ENCODE results near the gene TTLL12. TPM values are rescaled to one million over a fixed set of nuclear protein-coding genes. Genes with fewer than 3 reads are reported as not detected.

Gene TTLL12
- total RNA-seq, 1 donor from 2014 or later = 37.3 TPM

DNA sequence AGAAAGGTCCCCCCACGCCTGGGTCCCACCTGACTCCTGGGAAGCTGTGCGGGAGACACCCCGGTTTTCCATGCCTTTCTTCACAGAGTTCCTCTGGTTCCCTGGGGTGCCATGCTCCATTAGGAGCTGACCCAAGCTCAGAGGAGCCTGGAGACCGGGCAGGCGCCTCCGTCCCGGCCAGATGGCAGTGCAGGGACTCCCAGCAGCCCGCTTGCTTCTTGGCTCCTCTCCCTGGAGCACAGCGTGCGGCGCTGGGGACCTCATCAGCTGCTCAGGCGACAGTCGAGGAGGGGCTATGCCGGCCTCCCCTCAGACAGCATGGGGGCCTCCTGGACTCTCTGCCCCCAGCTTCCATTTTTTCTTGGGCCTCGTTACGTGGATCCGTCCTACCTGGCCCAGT lies 13.1 kb upstream of the TTLL12 start:
- no peak for DNase-seq (ENCODE audit: low read depth, low spot score)

DNA sequence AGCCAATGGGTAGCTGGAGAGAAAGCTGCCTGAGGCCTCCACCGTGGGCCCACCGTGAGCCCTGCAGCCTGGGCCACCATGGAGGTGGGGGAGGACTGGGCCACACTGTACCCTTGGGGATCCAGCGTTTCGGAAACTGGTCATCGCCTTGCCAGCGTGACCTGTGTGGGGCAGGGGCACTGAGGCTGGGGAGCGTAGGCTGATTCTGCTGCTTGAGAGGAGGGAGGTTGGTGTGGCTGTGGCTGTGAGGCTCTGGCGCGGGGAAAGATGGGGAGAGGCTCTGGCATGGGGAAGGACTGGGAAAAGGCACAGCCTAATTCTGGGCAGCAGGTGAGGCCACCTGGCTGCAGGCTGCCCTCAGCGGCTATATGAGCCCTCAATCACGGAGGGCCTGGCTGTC lies 12.6 kb upstream of the TTLL12 start:
- no peak for DNase-seq (ENCODE audit: low read depth, low spot score)

DNA sequence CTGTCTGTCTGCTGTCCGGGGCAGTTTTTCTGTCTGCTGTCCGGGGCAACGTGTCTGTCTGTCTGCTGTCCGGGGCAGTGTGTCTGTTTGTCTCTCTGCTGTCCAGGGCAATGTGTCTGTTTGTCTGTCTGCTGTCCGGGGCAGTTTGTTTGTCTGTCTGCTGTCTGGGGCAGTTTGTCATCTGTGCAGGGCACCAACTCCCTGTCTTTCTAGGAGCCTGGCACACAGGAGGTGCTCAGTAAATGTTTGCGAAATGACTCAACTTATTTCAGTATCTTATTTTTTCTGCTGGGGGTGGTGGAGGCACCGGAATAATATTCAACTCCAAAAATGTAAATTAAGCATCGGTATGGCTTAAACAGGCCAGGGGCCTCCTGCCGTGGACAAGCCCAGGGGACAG lies 12.0 kb upstream of the TTLL12 start:
- DNase-seq (ENCODE audit: low read depth, low spot score) = no peak

GRCh38 chr22:43198126-43198525 lies 11.2 kb upstream of the TTLL12 start:
- DNase-seq (ENCODE audit: low read depth, low spot score) = no peak

GRCh38 chr22:43197271-43197941 lies 10.5 kb upstream of the TTLL12 start:
- no peak for DNase-seq (ENCODE audit: low read depth, low spot score)

GRCh38 chr22:43191831-43192230 lies 4.9 kb upstream of the TTLL12 start:
- no peak for DNase-seq (ENCODE audit: low read depth, low spot score)

- no peak for DNase-seq (ENCODE audit: low read depth, low spot score)
These were observed 2.1 kb upstream of the TTLL12 start for GRCh38 chr22:43188829-43189545.

GRCh38 chr22:43187171-43188099 lies 501 bp upstream of the TTLL12 start:
- peak; percentile 45 for DNase-seq (ENCODE audit: low read depth, low spot score)

DNA sequence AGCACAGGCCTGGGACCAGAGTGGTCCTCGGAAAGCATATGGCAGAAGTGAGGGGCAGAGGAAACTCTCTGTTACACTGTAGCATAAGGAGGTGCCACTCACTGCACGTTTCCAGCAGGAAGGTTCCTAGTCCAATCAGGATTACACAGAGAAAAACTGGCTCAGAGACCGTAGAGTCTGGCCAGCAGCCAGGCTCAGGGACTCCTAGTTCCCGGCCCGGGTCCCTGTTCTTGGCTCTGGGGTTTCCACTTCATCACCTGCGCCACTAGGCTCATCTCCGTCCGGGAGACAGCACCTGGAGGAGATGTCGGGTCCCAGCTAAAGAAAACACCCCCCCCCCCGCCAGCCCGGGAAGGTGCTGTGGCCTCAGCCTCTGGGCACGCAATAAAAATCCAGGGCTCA lies 1.1 kb downstream of the TTLL12 start:
- no peak for DNase-seq (ENCODE audit: low read depth, low spot score)

- peak; percentile 39 for DNase-seq (ENCODE audit: low read depth, low spot score)
These were observed 3.2 kb downstream of the TTLL12 start for GRCh38 chr22:43183496-43184277.

DNA sequence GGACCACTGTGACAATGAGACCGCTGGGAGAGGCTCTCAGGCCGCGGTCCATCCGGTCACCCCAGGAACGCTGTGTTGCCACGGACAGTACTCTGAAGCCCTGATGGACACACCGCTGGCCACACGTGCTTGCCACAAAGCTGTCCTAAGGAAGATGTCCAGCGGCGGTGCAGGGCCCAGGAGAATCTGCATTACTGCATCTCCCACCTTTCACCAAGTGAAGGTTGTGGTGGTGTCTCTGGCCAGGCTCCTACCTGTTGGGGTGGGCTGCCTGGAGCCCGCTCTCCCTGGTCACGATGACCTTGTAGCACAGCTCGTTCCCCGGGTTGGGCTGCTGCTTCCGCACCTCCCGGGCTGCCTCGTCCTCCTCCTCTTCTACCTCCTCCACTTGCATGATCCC lies 4.2 kb downstream of the TTLL12 start:
- no peak for DNase-seq (ENCODE audit: low read depth, low spot score)

- no peak for DNase-seq (ENCODE audit: low read depth, low spot score)
These were observed 4.8 kb downstream of the TTLL12 start for GRCh38 chr22:43182118-43182517.

GRCh38 chr22:43181321-43182076 lies 5.4 kb downstream of the TTLL12 start:
- DNase-seq (ENCODE audit: low read depth, low spot score) = no peak

GRCh38 chr22:43180670-43181069 lies 6.3 kb downstream of the TTLL12 start:
- no peak for DNase-seq (ENCODE audit: low read depth, low spot score)

DNA sequence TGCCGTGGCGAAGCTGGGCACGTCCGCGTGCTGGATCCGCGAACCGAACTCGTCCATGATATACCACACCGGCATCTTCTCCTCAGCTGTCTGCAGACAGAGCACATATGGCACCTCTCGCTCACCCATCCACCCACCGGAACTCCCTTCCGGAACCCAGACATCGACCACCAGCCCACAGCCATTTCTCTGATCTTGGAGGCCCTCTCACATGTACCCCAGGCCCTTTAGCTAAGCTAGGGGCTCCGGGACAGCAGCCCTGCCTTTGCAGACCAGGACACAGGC lies 7.1 kb downstream of the TTLL12 start:
- DNase-seq (ENCODE audit: low read depth, low spot score) = no peak

DNA sequence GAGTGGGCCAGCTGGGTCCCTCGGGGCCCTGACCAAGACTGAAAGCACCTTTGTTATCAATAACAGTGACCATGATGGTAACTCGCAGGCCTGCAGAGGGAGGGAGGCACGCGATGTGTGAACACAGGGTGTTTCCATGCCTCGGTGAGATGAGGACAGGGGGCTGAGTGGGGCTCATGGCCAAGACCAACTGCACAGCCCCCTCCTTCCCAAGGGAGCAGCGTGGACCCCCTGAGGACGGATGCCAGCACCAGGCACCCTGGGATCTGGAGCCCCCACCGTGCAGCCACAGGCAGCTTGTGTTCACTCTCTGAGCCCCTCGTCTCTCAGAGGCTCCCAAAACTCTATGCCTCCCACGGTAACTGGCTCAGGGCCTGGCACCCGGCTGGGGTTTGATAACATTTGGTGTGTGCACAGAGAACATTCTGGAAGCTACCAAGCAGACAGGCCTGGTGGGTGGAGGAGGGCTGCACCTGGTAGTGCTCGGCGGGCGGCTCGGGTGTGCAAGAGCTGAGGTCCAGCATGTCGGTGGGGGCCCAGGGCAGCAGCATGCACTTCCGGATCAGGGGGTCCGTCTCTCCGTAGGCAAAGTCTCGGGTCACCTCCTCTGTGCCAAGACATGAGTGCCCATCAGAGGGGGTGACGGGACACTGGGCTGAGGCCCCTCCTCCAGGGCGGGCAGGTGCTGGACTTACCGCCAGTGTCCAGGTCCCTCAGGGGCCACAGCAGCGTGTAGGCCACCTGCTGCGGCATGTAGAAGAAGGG lies 7.6 kb downstream of the TTLL12 start:
- DNase-seq (ENCODE audit: low read depth, low spot score) = no peak

GRCh38 chr22:43177479-43177878 lies 9.5 kb downstream of the TTLL12 start:
- DNase-seq (ENCODE audit: low read depth, low spot score) = no peak

GRCh38 chr22:43176090-43176489 lies 10.8 kb downstream of the TTLL12 start:
- no peak for DNase-seq (ENCODE audit: low read depth, low spot score)

DNA sequence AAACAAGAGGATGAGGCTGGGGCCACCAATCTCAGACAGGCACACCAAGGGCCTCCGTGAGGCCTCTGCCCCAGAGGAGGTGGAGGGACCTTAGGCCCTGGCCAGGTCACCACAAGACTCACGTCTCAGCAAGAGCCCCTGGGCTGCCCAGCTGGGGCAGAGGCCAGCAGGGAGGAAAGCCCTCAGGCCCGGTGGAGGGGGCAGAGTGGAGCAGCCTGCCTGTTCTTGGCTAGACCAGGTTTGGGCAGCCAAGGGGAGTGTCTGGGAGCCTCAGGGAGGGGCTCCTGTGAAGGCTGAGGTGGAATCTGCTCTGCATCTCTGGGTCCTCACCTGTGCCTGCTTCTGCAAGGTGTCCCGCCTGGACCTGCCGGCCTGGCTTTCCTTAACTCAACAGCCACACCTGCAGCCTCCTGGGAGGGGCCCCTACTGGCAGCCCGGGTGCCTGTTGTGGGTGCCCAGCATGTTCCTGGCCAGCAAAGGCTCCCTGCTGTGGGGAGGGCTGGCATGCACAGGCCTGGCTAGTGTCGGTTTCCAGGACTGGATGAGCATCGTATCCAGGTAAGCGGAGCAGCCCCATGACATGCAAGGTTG lies 11.9 kb downstream of the TTLL12 start:
- no peak for DNase-seq (ENCODE audit: low read depth, low spot score)
